ENCODE measurements around the gene LAP3.
A peak's percentile ranks its signal among the peaks of the same experiment; 100 is the strongest.
"Not testable (repeated sequence)": the region's sequence is repeated elsewhere in the genome, so short reads cannot be mapped to it uniquely, and the experiment has no call there.

Gene LAP3

DNA sequence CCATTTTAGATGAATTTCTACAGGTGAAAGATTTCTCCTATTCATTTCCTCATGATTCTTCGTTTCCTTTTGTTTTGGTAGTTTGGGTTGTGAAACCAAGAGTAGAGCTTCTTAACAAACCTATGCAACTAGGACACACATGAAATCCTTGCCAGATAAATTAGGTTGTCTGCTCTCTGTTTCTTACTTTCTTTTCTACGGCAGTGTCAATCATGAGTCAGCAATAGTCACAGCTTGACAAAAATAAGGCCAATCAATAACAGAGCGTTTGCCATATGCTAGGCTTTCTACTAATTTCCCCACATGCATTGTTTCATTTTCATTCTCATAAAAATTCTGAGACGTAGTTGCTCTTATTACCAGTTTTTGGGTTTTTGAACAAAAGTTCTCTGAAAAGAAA lies 41.8 kb upstream of the LAP3 start:
- H2AK5ac ChIP-seq (ENCODE audit: low read depth, low read length), result no peak overlapping the region
- no peak overlapping the region for H2BK5ac ChIP-seq (ENCODE audit: low read length)
- H2BK12ac ChIP-seq (ENCODE audit: low read length), result no peak overlapping the region
- no peak overlapping the region for H3K9ac ChIP-seq (ENCODE audit: low read depth, low read length, poor library complexity)
- no peak overlapping the region for H4K8ac ChIP-seq (ENCODE audit: low read depth, low read length)
- H3K4me2 ChIP-seq (ENCODE audit: insufficient read depth, low read length, poor library complexity, severe bottlenecking), result no peak overlapping the region
- H3K18ac ChIP-seq (ENCODE audit: low read length), result no peak overlapping the region
- H3K23ac ChIP-seq (ENCODE audit: low read depth, low read length, poor library complexity), result no peak overlapping the region
- H4K91ac ChIP-seq (ENCODE audit: low read depth, low read length, poor library complexity), result no peak overlapping the region
- no peak overlapping the region for H3K4ac ChIP-seq (ENCODE audit: low read length)
- no peaks in the 10 kb centered on the region for H3K4me1 ChIP-seq (ENCODE audit: control insufficient read depth in 2 of 2, insufficient read depth in 1 of 2, low read depth in 1 of 2, low read length in 2 of 2)
- peak overlapping the region; percentile 54 for H2AFZ ChIP-seq (ENCODE audit: low read length)
- DNase-seq (ENCODE audit: low spot score), result no peak
- no peak overlapping the region for H2BK120ac ChIP-seq (ENCODE audit: low read depth, low read length)
- H3K27me3 ChIP-seq (ENCODE audit: control insufficient read depth in 3 of 3, insufficient read depth in 3 of 3, low read depth in 1 of 3, low read length in 3 of 3), result no peaks in the 10 kb centered on the region
- no peaks in the 10 kb centered on the region for H3K9me3 ChIP-seq (replicated peaks in 1 of 2; ENCODE audit: control insufficient read depth in 2 of 2, insufficient read depth in 1 of 2, low read depth in 1 of 2, low read length in 2 of 2)
- no peaks in the 10 kb centered on the region for H3K79me1 ChIP-seq (ENCODE audit: low read depth, low read length)
- H3K4me3 ChIP-seq (ENCODE audit: low read length in 2 of 2), result no peak overlapping the region
- H3K36me3 ChIP-seq (replicated peaks in 1 of 2; ENCODE audit: control insufficient read depth in 2 of 2, insufficient read depth in 2 of 2, low read length in 2 of 2), result no peaks in the 10 kb centered on the region
- no CpG with 5 or more reads among the region's 4 CpGs for WGBS, 2 donors (ENCODE audit: extremely low coverage in 2 of 2, insufficient read length in 2 of 2, insufficient replicate concordance in 1 of 2)
- H3K27ac ChIP-seq (replicated peaks; ENCODE audit: low read length), result no peak overlapping the region
- no peak overlapping the region for H2BK15ac ChIP-seq (ENCODE audit: low read length)
- no peak overlapping the region for H3K14ac ChIP-seq (ENCODE audit: low read length)

GRCh38 chr4:17535906-17536305 lies 41.1 kb upstream of the LAP3 start:
- Histone ChIP-seq H3K9ac (ENCODE audit: low read depth, low read length, poor library complexity) (no peak overlapping the region), H3K79me1 (ENCODE audit: low read depth, low read length) (no peaks in the 10 kb centered on the region), H2BK5ac (ENCODE audit: low read length) (no peak overlapping the region), H3K27me3 (ENCODE audit: control insufficient read depth in 3 of 3, insufficient read depth in 3 of 3, low read depth in 1 of 3, low read length in 3 of 3) (no peaks in the 10 kb centered on the region), H2BK120ac (ENCODE audit: low read depth, low read length) (no peak overlapping the region), H3K9me3 (replicated peaks in 1 of 2; ENCODE audit: control insufficient read depth in 2 of 2, insufficient read depth in 1 of 2, low read depth in 1 of 2, low read length in 2 of 2) (no peaks in the 10 kb centered on the region), H3K4me3 (ENCODE audit: low read length in 2 of 2) (no peak overlapping the region), H3K4me2 (ENCODE audit: insufficient read depth, low read length, poor library complexity, severe bottlenecking) (no peak overlapping the region), H3K4ac (ENCODE audit: low read length) (no peak overlapping the region), H2BK15ac (ENCODE audit: low read length) (no peak overlapping the region), H2AFZ (ENCODE audit: low read length) (peak overlapping the region; percentile 54), H3K4me1 (ENCODE audit: control insufficient read depth in 2 of 2, insufficient read depth in 1 of 2, low read depth in 1 of 2, low read length in 2 of 2) (no peaks in the 10 kb centered on the region), H4K91ac (ENCODE audit: low read depth, low read length, poor library complexity) (no peak overlapping the region), H4K8ac (ENCODE audit: low read depth, low read length) (no peak overlapping the region), H2BK12ac (ENCODE audit: low read length) (no peak overlapping the region), H2AK5ac (ENCODE audit: low read depth, low read length) (no peak overlapping the region), H3K14ac (ENCODE audit: low read length) (no peak overlapping the region), H3K18ac (ENCODE audit: low read length) (no peak overlapping the region), H3K23ac (ENCODE audit: low read depth, low read length, poor library complexity) (no peak overlapping the region), H3K27ac (replicated peaks; ENCODE audit: low read length) (no peak overlapping the region), H3K36me3 (replicated peaks in 1 of 2; ENCODE audit: control insufficient read depth in 2 of 2, insufficient read depth in 2 of 2, low read length in 2 of 2) (no peaks in the 10 kb centered on the region)
- no peak for DNase-seq (ENCODE audit: low spot score)
- no CpG with 5 or more reads among the region's 3 CpGs for WGBS, 2 donors (ENCODE audit: extremely low coverage in 2 of 2, insufficient read length in 2 of 2, insufficient replicate concordance in 1 of 2)

- H3K4me2 ChIP-seq (ENCODE audit: insufficient read depth, low read length, poor library complexity, severe bottlenecking); H2AK5ac ChIP-seq (ENCODE audit: low read depth, low read length); H2BK12ac ChIP-seq (ENCODE audit: low read length); DNase-seq (ENCODE audit: low spot score); H3K9me3 ChIP-seq (replicated peaks in 1 of 2; ENCODE audit: control insufficient read depth in 2 of 2, insufficient read depth in 1 of 2, low read depth in 1 of 2, low read length in 2 of 2); H3K36me3 ChIP-seq (replicated peaks in 1 of 2; ENCODE audit: control insufficient read depth in 2 of 2, insufficient read depth in 2 of 2, low read length in 2 of 2); H2AFZ ChIP-seq (ENCODE audit: low read length); H2BK5ac ChIP-seq (ENCODE audit: low read length); H3K18ac ChIP-seq (ENCODE audit: low read length); H3K14ac ChIP-seq (ENCODE audit: low read length); H2BK15ac ChIP-seq (ENCODE audit: low read length); H3K9ac ChIP-seq (ENCODE audit: low read depth, low read length, poor library complexity); H2BK120ac ChIP-seq (ENCODE audit: low read depth, low read length); H3K79me1 ChIP-seq (ENCODE audit: low read depth, low read length); H4K8ac ChIP-seq (ENCODE audit: low read depth, low read length); H3K4me3 ChIP-seq (ENCODE audit: low read length in 2 of 2); H3K27ac ChIP-seq (replicated peaks; ENCODE audit: low read length); H3K27me3 ChIP-seq (ENCODE audit: control insufficient read depth in 3 of 3, insufficient read depth in 3 of 3, low read depth in 1 of 3, low read length in 3 of 3); H4K91ac ChIP-seq (ENCODE audit: low read depth, low read length, poor library complexity); H3K23ac ChIP-seq (ENCODE audit: low read depth, low read length, poor library complexity); H3K4me1 ChIP-seq (ENCODE audit: control insufficient read depth in 2 of 2, insufficient read depth in 1 of 2, low read depth in 1 of 2, low read length in 2 of 2); H3K4ac ChIP-seq (ENCODE audit: low read length): not testable (repeated sequence)
- WGBS, 2 donors (ENCODE audit: extremely low coverage in 2 of 2, insufficient read length in 2 of 2, insufficient replicate concordance in 1 of 2), result no CpG with 5 or more reads among the region's 6 CpGs
Observed at GRCh38 chr4:17537060-17537459, 39.9 kb upstream of the LAP3 start.

GRCh38 chr4:17544205-17544604 lies 32.8 kb upstream of the LAP3 start:
- H2BK5ac ChIP-seq (ENCODE audit: low read length), result no peak overlapping the region
- no peak overlapping the region for H2AFZ ChIP-seq (ENCODE audit: low read length)
- H4K8ac ChIP-seq (ENCODE audit: low read depth, low read length), result no peak overlapping the region
- no peak overlapping the region for H3K27ac ChIP-seq (replicated peaks; ENCODE audit: low read length)
- peaks cover 0 to 4% of the 10 kb centered on the region in 2 donors for H3K4me1 ChIP-seq (ENCODE audit: control insufficient read depth in 2 of 2, insufficient read depth in 1 of 2, low read depth in 1 of 2, low read length in 2 of 2)
- H3K14ac ChIP-seq (ENCODE audit: low read length), result no peak overlapping the region
- H3K18ac ChIP-seq (ENCODE audit: low read length), result no peak overlapping the region
- no peak overlapping the region for H3K4me2 ChIP-seq (ENCODE audit: insufficient read depth, low read length, poor library complexity, severe bottlenecking)
- H2BK120ac ChIP-seq (ENCODE audit: low read depth, low read length), result no peak overlapping the region
- H3K79me1 ChIP-seq (ENCODE audit: low read depth, low read length), result no peaks in the 10 kb centered on the region
- no CpG with 5 or more reads among the region's 6 CpGs for WGBS, 2 donors (ENCODE audit: extremely low coverage in 2 of 2, insufficient read length in 2 of 2, insufficient replicate concordance in 1 of 2)
- no peaks in the 10 kb centered on the region for H3K9me3 ChIP-seq (replicated peaks in 1 of 2; ENCODE audit: control insufficient read depth in 2 of 2, insufficient read depth in 1 of 2, low read depth in 1 of 2, low read length in 2 of 2)
- H3K9ac ChIP-seq (ENCODE audit: low read depth, low read length, poor library complexity), result no peak overlapping the region
- H3K4ac ChIP-seq (ENCODE audit: low read length), result no peak overlapping the region
- H3K23ac ChIP-seq (ENCODE audit: low read depth, low read length, poor library complexity), result no peak overlapping the region
- H4K91ac ChIP-seq (ENCODE audit: low read depth, low read length, poor library complexity), result no peak overlapping the region
- H3K27me3 ChIP-seq (ENCODE audit: control insufficient read depth in 3 of 3, insufficient read depth in 3 of 3, low read depth in 1 of 3, low read length in 3 of 3), result no peaks in the 10 kb centered on the region
- H2BK15ac ChIP-seq (ENCODE audit: low read length), result no peak overlapping the region
- DNase-seq (ENCODE audit: low spot score), result no peak
- no peak overlapping the region for H2AK5ac ChIP-seq (ENCODE audit: low read depth, low read length)
- no peak overlapping the region for H3K4me3 ChIP-seq (ENCODE audit: low read length in 2 of 2)
- no peaks in the 10 kb centered on the region for H3K36me3 ChIP-seq (replicated peaks in 1 of 2; ENCODE audit: control insufficient read depth in 2 of 2, insufficient read depth in 2 of 2, low read length in 2 of 2)
- no peak overlapping the region for H2BK12ac ChIP-seq (ENCODE audit: low read length)
